GM10266 (cell line): ENCODE results near the gene KCNH3.

ENCODE experiments used
- DNase-seq: peaks from one replicate; pipeline ENCODE4 v3.0.0; 2012; ENCODE audit errors: extremely low spot score
- CTCF ChIP-seq: IDR thresholded peaks from 2 replicates; pipeline ENCODE4 v1.5.1; 2012; ENCODE audit warnings: mild to moderate bottlenecking, low read depth; ENCODE audit not compliant: control insufficient read depth, insufficient read depth; ENCODE audit errors: missing control alignments

KCNH3 gene

GRCh38 chr12:49552899-49553298, 14.1 kb downstream of the KCNH3 start:
- no peak for DNase-seq
- TF ChIP-seq CTCF, result no peak

- peak; percentile 61 for TF ChIP-seq CTCF
- DNase-seq, result peak; percentile 70
Observed at GRCh38 chr12:49553512-49554088, 14.8 kb downstream of the KCNH3 start.

GRCh38 chr12:49554266-49554665, 15.4 kb downstream of the KCNH3 start:
- no peak for DNase-seq

GRCh38 chr12:49555631-49556390, 17.0 kb downstream of the KCNH3 start:
- DNase-seq, result no peak
- no peak for TF ChIP-seq CTCF

More at GRCh38 chr12:49554266-49554665, 15.4 kb downstream of the KCNH3 start:
- no peak for TF ChIP-seq CTCF

GRCh38 chr12:49556391-49557186, 17.8 kb downstream of the KCNH3 start:
- DNase-seq, result no peak
- TF ChIP-seq CTCF, result no peak

- no peak for DNase-seq
- no peak for TF ChIP-seq CTCF
Observed at GRCh38 chr12:49557187-49557916, 18.5 kb downstream of the KCNH3 start.
